Measurements from ENCODE around the gene POU4F3.

- TF ChIP-seq POLR2AphosphoS5 (IDR thresholded peaks at IDR 0.05; ENCODE audit: low read depth, low read length) (no peak), POLR2A (IDR thresholded peaks at IDR 0.05; ENCODE audit: low read depth, low read length) (no peak)
Measured at GRCh38 chr5:146290318-146290717, 48.3 kb upstream of the POU4F3 start.

All from GM12892 (cell line).